Activated naive CD4-positive, alpha-beta T cell treated with anti-CD3 and anti-CD28 coated beads for 36 hours (primary cell): Measurements from ENCODE around the gene TTC9. TPM values are rescaled to one million over a fixed set of nuclear protein-coding genes. Genes with fewer than 3 reads are reported as not detected.

Experiments
- CTCF ChIA-PET: fragments of 350-600 bp; sonication (Branson Sonifier 250); formaldehyde crosslinking; loops from one replicate; lab custom pipeline; 2021; ENCODE audit warnings: antibody characterized with exemption; lab: Charles Lee
- DNase-seq: peaks from one replicate; pipeline ENCODE4 v3.0.0-alpha.2; 2020
- H3K27ac Mint-ChIP-seq: one replicate; pipeline ENCODE4 v1.8.0; 2021; ENCODE audit warnings: mild to moderate bottlenecking, mixed read lengths
- H3K27me3 Mint-ChIP-seq: one replicate; pipeline ENCODE4 v1.8.0; 2021; ENCODE audit warnings: low read depth, mixed read lengths
- H3K36me3 Mint-ChIP-seq: one replicate; pipeline ENCODE4 v1.8.0; 2021; ENCODE audit warnings: low read depth, mixed read lengths
- H3K4me1 Mint-ChIP-seq: one replicate; pipeline ENCODE4 v1.8.0; 2021; ENCODE audit warnings: low read depth, mixed read lengths
- H3K4me3 Mint-ChIP-seq: one replicate; pipeline ENCODE4 v1.8.0; 2021; ENCODE audit warnings: mild to moderate bottlenecking, moderate library complexity, mixed read lengths
- H3K9me3 Mint-ChIP-seq: one replicate; pipeline ENCODE4 v1.8.0; 2021; ENCODE audit warnings: mixed read lengths
- intact Hi-C: fragments of 100-400 bp; cut with micrococcal nuclease; formaldehyde crosslinking; loops from one replicate; pipeline ENCODE4 v1.15.1; 2023
- total RNA-seq, 2 experiments: library from RNA; stranded (reverse); gene quantifications; one replicate each; pipeline ENCODE4 v1.2.3, GENCODE V29; 2021

The TTC9 gene
- total RNA-seq, 2 experiments from 2014 or later, result 7.5 to 7.6 TPM

GRCh38 chr14:70723276-70723675 lies 81.6 kb downstream of the TTC9 start:
- CTCF ChIA-PET, result interaction anchor here (0.7 to 1.0 kb wide), 2 partner anchors 10 to 69 kb away, joined by 3 to 5 read pairs; no protein-coding TSS in a partner anchor
- no peak for DNase-seq
- H3K4me3 Mint-ChIP-seq, result no peak overlapping the region
- no peaks in the 10 kb centered on the region for H3K9me3 Mint-ChIP-seq
- H3K36me3 Mint-ChIP-seq, result no peaks in the 10 kb centered on the region
- intact Hi-C loops, result no loop called here
- H3K27ac Mint-ChIP-seq, result no peak overlapping the region
- no peaks in the 10 kb centered on the region for H3K27me3 Mint-ChIP-seq
- H3K4me1 Mint-ChIP-seq, result no peaks in the 10 kb centered on the region

- intact Hi-C loops, result no loop called here
- DNase-seq, result no peak
- no peaks in the 10 kb centered on the region for H3K27me3 Mint-ChIP-seq
- H3K36me3 Mint-ChIP-seq, result no peaks in the 10 kb centered on the region
- CTCF ChIA-PET, result no interaction called here
- H3K9me3 Mint-ChIP-seq, result no peaks in the 10 kb centered on the region
- H3K4me3 Mint-ChIP-seq, result no peak overlapping the region
- no peak overlapping the region for H3K27ac Mint-ChIP-seq
- H3K4me1 Mint-ChIP-seq, result no peaks in the 10 kb centered on the region
Measured at GRCh38 chr14:70724110-70724509, 82.4 kb downstream of the TTC9 start.

- no peak overlapping the region for H3K4me3 Mint-ChIP-seq
- intact Hi-C loops, result no loop called here
Measured at GRCh38 chr14:70724944-70725343, 83.2 kb downstream of the TTC9 start.

More at GRCh38 chr14:70724944-70725343, 83.2 kb downstream of the TTC9 start:
- no peaks in the 10 kb centered on the region for H3K9me3 Mint-ChIP-seq
- H3K27me3 Mint-ChIP-seq, result no peaks in the 10 kb centered on the region
- no peaks in the 10 kb centered on the region for H3K4me1 Mint-ChIP-seq
- no peak overlapping the region for H3K27ac Mint-ChIP-seq
- no peaks in the 10 kb centered on the region for H3K36me3 Mint-ChIP-seq
- no peak for DNase-seq
- CTCF ChIA-PET, result no interaction called here

Other genes with a start within 250 kb of the TTC9 start
- 1 to 10 TPM; 7.3 to 8.0 TPM for gene SYNJ2BP, start 224.8 kb upstream of the TTC9 start, total RNA-seq
- gene ADAM21, start 189.7 kb upstream of the TTC9 start, total RNA-seq, result under 1 TPM; 0.21 to 0.32 TPM
- under 1 TPM; 0.43 to 0.47 TPM for gene ADAM20, start 106.9 kb upstream of the TTC9 start, total RNA-seq
- gene MED6, start 41.3 kb upstream of the TTC9 start, total RNA-seq, result 10 to 100 TPM; 48.5 to 48.9 TPM
- gene MAP3K9, start 167.6 kb downstream of the TTC9 start, total RNA-seq, result 1 to 10 TPM; 5.6 to 6.9 TPM